Liver (tissue), 9 donors: ENCODE measurements around the gene SLC51A. TPM values are rescaled to one million over a fixed set of nuclear protein-coding genes. Genes with fewer than 3 reads are reported as not detected.
"Not testable (repeated sequence)": the region's sequence is repeated elsewhere in the genome, so short reads cannot be mapped to it uniquely, and the experiment has no call there.

Experiments used
- DNase-seq: peaks from one replicate; pipeline ENCODE4 v3.0.0-alpha.2; 2017; ENCODE audit warnings: low spot score
- H3K27ac ChIP-seq, 2 donors: one replicate each; pipeline ENCODE4 v1.7.0; 2013; ENCODE audit warnings: inconsistent platforms in 2 of 2, low read length in 2 of 2, control low read depth in 1 of 2, low read depth in 1 of 2, mild to moderate bottlenecking in 1 of 2
- H3K27me3 ChIP-seq, 4 donors: one replicate each; pipeline versions ENCODE4 v1.6.1 to v1.7.0; 2013; ENCODE audit warnings: low read length in 3 of 4, inconsistent platforms in 1 of 4, mild to moderate bottlenecking in 1 of 4, moderate library complexity in 1 of 4; ENCODE audit not compliant: control insufficient read depth in 4 of 4, insufficient read depth in 4 of 4
- H3K36me3 ChIP-seq, 4 donors: one replicate each; pipeline versions ENCODE4 v1.6.1 to v1.7.0; 2013; ENCODE audit warnings: low read length in 3 of 4, mild to moderate bottlenecking in 3 of 4, low read depth in 1 of 4, moderate library complexity in 1 of 4; ENCODE audit not compliant: control insufficient read depth in 4 of 4, insufficient read depth in 3 of 4
- H3K4me1 ChIP-seq, 4 donors: one replicate each; pipeline versions ENCODE4 v1.6.1 to v1.7.0; 2013; ENCODE audit warnings: low read length in 3 of 4, mild to moderate bottlenecking in 3 of 4, moderate library complexity in 1 of 4; ENCODE audit not compliant: control insufficient read depth in 4 of 4, insufficient read depth in 4 of 4
- H3K4me3 ChIP-seq, 3 donors: one replicate each; pipeline versions ENCODE4 v1.6.1 to v1.7.0; 2013; ENCODE audit warnings: low read length in 3 of 3, control low read depth in 1 of 3, low read depth in 1 of 3, mild to moderate bottlenecking in 1 of 3
- H3K9ac ChIP-seq, 2 donors: one replicate each; pipeline ENCODE4 v1.7.0; 2013; ENCODE audit warnings: low read length in 2 of 2, mild to moderate bottlenecking in 2 of 2, moderate library complexity in 2 of 2, control low read depth in 1 of 2, low read depth in 1 of 2
- H3K9me3 ChIP-seq, 4 donors: one replicate each; pipeline versions ENCODE4 v1.6.1 to v1.7.0; 2013; ENCODE audit warnings: low read length in 3 of 4; ENCODE audit not compliant: control insufficient read depth in 4 of 4
- CTCF ChIP-seq: fragments of 150-350 bp; IDR thresholded peaks from 2 replicates; pipeline ENCODE4 v1.5.1; 2017; ENCODE audit warnings: improper control_type of control experiment, low read depth, low read length; ENCODE audit not compliant: missing input control
- EGR1 ChIP-seq, 2 donors: IDR thresholded peaks; 2 replicates each; pipeline ENCODE4 v1.6.1; 2016 to 2018; ENCODE audit warnings: antibody characterized with exemption in 2 of 2, low read depth in 2 of 2
- GABPA ChIP-seq, 2 donors: IDR thresholded peaks in 1 of 2; conservative IDR thresholded peaks in 1 of 2; 2 replicates each; pipeline ENCODE4 v1.6.1; 2016; ENCODE audit warnings: antibody characterized with exemption in 2 of 2, mild to moderate bottlenecking in 1 of 2, moderate library complexity in 1 of 2
- HNF4A ChIP-seq, 2 donors: conservative IDR thresholded peaks; 2 replicates each; pipeline ENCODE4 v1.6.1; 2016; ENCODE audit warnings: antibody characterized with exemption in 2 of 2, mild to moderate bottlenecking in 2 of 2
- JUND ChIP-seq, 2 donors: IDR thresholded peaks; 2 replicates each; pipeline ENCODE4 v1.6.1; 2016; ENCODE audit warnings: antibody characterized with exemption in 2 of 2
- NR2F2 ChIP-seq: IDR thresholded peaks from 2 replicates; pipeline ENCODE4 v1.6.1; 2016; ENCODE audit warnings: antibody characterized with exemption
- RAD21 ChIP-seq, 2 donors: IDR thresholded peaks; 2 replicates each; pipeline ENCODE4 v1.6.1; 2016; ENCODE audit warnings: antibody characterized with exemption in 2 of 2, mild to moderate bottlenecking in 2 of 2
- SP1 ChIP-seq: IDR thresholded peaks from 2 replicates; pipeline ENCODE4 v1.6.1; 2018; ENCODE audit warnings: antibody characterized with exemption, mild to moderate bottlenecking
- TAF1 ChIP-seq: conservative IDR thresholded peaks from 2 replicates; pipeline ENCODE4 v1.6.1; 2016; ENCODE audit warnings: antibody characterized with exemption, mild to moderate bottlenecking
- YY1 ChIP-seq: IDR thresholded peaks from 2 replicates; pipeline ENCODE4 v1.6.1; 2016; ENCODE audit warnings: antibody characterized with exemption, mild to moderate bottlenecking
- WGBS: extraction: QIAGEN DNeasy Blood & Tissue Kit; methylation state at CpG from one replicate; pipeline ENCODE4 v1.1.7; 2013; 5-methylcytosine and 5-hydroxymethylcytosine counted together
- polyA plus RNA-seq, 2 donors: library from polyadenylated mRNA; stranded (reverse) in 1 of 2; unstranded in 1 of 2; fragments of 200-250 nt in 1 of 2; fragments of >200 nt in 1 of 2; fragmentation: Nextera tagmentation in 1 of 2; extraction: Ambion mirVana in 1 of 2; gene quantifications; one replicate each; pipeline versions ENCODE4 v1.2.1 to v1.2.3, GENCODE V29; 2013 to 2015
- total RNA-seq, 2 donors: library from RNA; depleted of rRNA; stranded (reverse); fragments of >200 nt; gene quantifications; one replicate each; pipeline ENCODE4 v1.2.3, GENCODE V29; 2014
- TF ChIP-seq, protein P1 (sequence below): IDR thresholded peaks from 2 replicates; pipeline ENCODE4 v1.6.1; 2016; ENCODE audit warnings: antibody characterized with exemption
- TF ChIP-seq, protein P2 (sequence below): IDR thresholded peaks from 2 replicates; pipeline ENCODE4 v1.6.1; 2016; ENCODE audit warnings: antibody characterized with exemption
- TF ChIP-seq, protein P3 (sequence below): IDR thresholded peaks from 2 replicates; pipeline ENCODE4 v1.6.1; 2016; ENCODE audit warnings: antibody characterized with exemption
- TF ChIP-seq, protein P4 (sequence below): IDR thresholded peaks from 2 replicates; pipeline ENCODE4 v1.6.1; 2016; ENCODE audit warnings: antibody characterized with exemption, mild to moderate bottlenecking
- donor health status: healthy.
- donor health status: healthy.
- donor health status: healthy.
- donor health status: healthy.
- donor health status: healthy.

SLC51A gene
- total and polyA plus RNA-seq, 4 donors = 19.9 to 52.5 (median 46.1) TPM

DNA sequence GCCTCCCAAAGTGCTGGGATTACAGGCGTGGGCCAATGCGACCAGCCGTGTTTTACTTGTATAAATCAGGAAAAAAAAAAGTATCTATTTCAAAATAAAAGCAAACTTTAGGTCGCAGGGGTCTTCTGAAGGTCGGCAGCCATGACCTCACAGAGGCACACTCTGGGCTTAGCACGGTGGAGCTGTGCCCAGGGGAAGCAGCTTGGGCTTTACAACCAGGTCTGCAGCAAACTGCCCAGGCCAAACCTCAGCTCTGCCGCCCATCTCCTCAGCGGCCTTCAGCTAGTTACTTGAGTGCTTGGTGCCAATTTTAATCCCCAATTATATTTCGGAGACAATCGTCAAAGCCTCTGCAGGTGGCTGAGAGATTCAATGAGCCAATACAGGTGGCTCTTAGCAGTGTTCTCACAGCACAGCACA, 35.2 kb upstream of the SLC51A start:
- H3K4me3 ChIP-seq = no peak overlapping the region
- DNase-seq = no peak
- no peaks in the 10 kb centered on the region for H3K9me3 ChIP-seq
- no peaks in the 10 kb centered on the region for H3K36me3 ChIP-seq
- H3K27me3 ChIP-seq = no peaks in the 10 kb centered on the region
- H3K4me1 ChIP-seq = peaks cover 0 to 12% (median 6%) of the 10 kb centered on the region in 4 donors
- 83% methylated on average over 10 of the region's 10 CpGs for WGBS
- TF ChIP-seq CTCF (no peak), SP1 (no peak), TAF1 (no peak), JUND (IDR thresholded peaks at IDR 0.05) (no peak), GABPA (IDR thresholded peaks at IDR 0.05 in 1 of 2, conservative IDR thresholded peaks at IDR 0.05 in 1 of 2) (no peak), EGR1 (IDR thresholded peaks at IDR 0.05; ENCODE audit: low read depth in 2 of 2) (no peak), RAD21 (IDR thresholded peaks at IDR 0.05) (no peak), NR2F2 (no peak), YY1 (no peak), HNF4A (conservative IDR thresholded peaks at IDR 0.05) (no peak)
- TF ChIP-seq, protein P1, sequence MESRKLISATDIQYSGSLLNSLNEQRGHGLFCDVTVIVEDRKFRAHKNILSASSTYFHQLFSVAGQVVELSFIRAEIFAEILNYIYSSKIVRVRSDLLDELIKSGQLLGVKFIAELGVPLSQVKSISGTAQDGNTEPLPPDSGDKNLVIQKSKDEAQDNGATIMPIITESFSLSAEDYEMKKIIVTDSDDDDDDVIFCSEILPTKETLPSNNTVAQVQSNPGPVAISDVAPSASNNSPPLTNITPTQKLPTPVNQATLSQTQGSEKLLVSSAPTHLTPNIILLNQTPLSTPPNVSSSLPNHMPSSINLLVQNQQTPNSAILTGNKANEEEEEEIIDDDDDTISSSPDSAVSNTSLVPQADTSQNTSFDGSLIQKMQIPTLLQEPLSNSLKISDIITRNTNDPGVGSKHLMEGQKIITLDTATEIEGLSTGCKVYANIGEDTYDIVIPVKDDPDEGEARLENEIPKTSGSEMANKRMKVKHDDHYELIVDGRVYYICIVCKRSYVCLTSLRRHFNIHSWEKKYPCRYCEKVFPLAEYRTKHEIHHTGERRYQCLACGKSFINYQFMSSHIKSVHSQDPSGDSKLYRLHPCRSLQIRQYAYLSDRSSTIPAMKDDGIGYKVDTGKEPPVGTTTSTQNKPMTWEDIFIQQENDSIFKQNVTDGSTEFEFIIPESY = no peak
- TF ChIP-seq, protein P2, sequence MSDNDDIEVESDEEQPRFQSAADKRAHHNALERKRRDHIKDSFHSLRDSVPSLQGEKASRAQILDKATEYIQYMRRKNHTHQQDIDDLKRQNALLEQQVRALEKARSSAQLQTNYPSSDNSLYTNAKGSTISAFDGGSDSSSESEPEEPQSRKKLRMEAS = no peak
- TF ChIP-seq, protein P3, sequence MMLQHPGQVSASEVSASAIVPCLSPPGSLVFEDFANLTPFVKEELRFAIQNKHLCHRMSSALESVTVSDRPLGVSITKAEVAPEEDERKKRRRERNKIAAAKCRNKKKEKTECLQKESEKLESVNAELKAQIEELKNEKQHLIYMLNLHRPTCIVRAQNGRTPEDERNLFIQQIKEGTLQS = no peak
- TF ChIP-seq, protein P4, sequence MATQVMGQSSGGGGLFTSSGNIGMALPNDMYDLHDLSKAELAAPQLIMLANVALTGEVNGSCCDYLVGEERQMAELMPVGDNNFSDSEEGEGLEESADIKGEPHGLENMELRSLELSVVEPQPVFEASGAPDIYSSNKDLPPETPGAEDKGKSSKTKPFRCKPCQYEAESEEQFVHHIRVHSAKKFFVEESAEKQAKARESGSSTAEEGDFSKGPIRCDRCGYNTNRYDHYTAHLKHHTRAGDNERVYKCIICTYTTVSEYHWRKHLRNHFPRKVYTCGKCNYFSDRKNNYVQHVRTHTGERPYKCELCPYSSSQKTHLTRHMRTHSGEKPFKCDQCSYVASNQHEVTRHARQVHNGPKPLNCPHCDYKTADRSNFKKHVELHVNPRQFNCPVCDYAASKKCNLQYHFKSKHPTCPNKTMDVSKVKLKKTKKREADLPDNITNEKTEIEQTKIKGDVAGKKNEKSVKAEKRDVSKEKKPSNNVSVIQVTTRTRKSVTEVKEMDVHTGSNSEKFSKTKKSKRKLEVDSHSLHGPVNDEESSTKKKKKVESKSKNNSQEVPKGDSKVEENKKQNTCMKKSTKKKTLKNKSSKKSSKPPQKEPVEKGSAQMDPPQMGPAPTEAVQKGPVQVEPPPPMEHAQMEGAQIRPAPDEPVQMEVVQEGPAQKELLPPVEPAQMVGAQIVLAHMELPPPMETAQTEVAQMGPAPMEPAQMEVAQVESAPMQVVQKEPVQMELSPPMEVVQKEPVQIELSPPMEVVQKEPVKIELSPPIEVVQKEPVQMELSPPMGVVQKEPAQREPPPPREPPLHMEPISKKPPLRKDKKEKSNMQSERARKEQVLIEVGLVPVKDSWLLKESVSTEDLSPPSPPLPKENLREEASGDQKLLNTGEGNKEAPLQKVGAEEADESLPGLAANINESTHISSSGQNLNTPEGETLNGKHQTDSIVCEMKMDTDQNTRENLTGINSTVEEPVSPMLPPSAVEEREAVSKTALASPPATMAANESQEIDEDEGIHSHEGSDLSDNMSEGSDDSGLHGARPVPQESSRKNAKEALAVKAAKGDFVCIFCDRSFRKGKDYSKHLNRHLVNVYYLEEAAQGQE = no peak
- H3K27ac ChIP-seq = no peak overlapping the region
- H3K9ac ChIP-seq = no peak overlapping the region

- 93% methylated on average over 4 of the region's 4 CpGs for WGBS
Measured at GRCh38 chr3:196184169-196184432, 32.2 kb upstream of the SLC51A start.

More at GRCh38 chr3:196184169-196184432, 32.2 kb upstream of the SLC51A start:
- not testable (repeated sequence) for H3K36me3 ChIP-seq, H3K27ac ChIP-seq, H3K4me1 ChIP-seq, H3K27me3 ChIP-seq, H3K9ac ChIP-seq, H3K9me3 ChIP-seq, H3K4me3 ChIP-seq, DNase-seq
